ENCODE measurements around the gene ZNF37A.
"Not testable (repeated sequence)": the region's sequence is repeated elsewhere in the genome, so short reads cannot be mapped to it uniquely, and the experiment has no call there.

ZNF37A gene

DNA sequence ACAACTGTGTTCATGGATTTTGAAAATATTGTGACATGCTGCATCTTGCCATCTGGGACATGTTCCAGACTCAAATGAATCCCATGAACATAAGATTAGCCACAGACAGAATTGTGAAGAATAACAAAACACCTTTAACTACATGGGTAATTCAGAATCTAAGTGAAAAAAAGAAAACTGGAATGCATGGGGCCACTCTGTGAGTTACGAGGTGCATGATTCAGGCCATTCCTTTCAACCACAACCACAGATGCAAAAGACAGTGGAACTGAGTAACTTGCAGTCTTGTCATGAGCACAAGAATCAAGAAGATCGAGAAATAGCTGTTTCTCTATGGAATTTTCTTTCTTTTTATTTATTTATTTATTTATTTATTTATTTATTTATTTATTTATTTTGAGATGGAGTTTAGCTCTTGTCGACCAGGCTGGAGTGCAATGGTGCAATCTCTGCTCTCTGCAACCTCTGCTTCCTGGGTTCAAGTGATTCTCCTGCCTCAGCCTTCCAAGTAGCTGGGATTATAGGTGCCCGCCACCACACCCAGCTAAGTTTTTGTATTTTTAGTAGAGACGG is 56.8 kb downstream of the ZNF37A start:
- not testable (repeated sequence) for DNase-seq (ENCODE audit: low spot score)

DNA sequence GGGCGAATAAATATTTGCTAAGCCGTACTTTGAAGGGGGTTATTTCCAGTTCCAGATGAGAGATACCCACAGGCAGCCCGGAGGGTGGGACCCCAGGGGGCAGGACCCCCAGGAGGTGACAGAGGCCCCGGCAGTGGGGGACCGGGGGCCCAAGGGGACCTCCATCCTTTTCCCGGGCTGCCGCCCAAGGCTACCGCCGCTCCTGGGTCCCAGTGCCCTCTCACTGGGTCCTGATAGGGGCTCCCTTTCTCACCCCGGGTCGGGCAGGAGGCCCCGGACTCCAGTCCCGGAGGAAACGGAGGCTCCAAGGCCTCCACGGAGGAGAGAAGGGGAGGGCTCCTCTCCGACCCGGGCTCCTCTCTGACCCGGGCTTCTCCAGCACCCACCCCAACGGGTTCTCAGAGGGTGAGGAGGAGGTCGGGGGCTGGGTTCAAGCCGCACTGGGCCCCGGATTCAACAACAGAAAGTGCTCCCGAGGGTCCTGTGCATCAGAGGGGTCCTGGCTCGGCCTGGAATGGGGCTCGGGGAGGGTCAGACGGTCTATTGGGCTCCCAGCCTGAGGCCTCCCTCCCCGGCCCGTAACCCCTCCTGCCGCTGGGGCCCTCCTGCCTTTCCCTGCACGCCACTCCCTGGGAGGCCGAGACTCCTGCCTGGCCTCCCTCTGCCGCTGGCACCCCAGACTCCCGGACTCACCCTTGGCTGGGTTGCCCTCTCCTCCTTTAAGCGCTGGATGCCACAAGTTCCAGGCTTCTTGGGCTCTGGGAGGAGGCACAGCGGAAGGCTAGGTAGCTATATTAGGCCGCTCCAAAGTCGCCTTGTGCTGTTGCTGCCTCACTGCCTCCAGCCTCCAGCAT is 62.5 kb downstream of the ZNF37A start:
- DNase-seq (ENCODE audit: low spot score), result no peak

DNA sequence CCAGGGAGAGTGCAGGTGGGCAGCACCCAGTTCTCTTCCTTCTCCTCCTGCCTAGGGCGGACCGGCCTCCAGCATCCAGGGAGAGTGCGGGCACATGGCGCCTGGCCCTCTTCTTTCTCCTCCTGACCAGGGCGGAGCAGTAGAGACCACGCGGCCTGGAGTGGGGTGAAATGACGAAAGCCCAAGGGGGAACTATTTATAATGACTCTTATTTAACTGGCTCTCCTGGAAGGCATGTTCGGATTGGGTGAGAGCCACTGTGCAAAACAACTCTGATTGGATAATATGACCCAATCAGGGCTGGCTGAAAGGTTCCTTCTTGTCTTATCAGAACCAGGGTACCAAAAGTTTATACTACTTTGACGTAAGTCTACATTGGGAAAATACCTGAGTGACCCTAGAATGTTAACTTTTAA is 63.1 kb downstream of the ZNF37A start:
- no peak for DNase-seq (ENCODE audit: low spot score)

GRCh38 chr10:38159004-38159403 is 64.9 kb downstream of the ZNF37A start:
- no peak for DNase-seq (ENCODE audit: low spot score)

GRCh38 chr10:38163617-38164016 is 69.5 kb downstream of the ZNF37A start:
- DNase-seq (ENCODE audit: low spot score), result no peak

DNA sequence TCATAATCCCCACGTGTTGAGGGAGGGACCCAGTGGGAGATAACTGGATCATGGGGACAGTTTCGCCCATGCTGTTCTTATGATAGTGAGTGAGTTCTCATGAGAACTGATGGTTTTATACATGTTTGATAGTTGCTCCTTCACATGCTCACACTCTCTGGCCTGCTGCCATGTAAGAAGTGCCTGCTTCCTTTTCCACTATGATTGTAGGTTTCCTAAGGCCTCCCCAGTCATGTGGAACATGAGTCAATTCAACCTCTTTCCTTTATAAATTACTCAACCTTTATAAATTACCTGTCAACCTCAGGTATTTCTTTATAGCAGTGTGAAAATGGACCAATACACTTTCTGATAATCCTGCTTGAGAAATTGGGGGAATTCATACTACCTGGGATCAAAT is 80.2 kb downstream of the ZNF37A start:
- no peak for DNase-seq (ENCODE audit: low spot score)

DNA sequence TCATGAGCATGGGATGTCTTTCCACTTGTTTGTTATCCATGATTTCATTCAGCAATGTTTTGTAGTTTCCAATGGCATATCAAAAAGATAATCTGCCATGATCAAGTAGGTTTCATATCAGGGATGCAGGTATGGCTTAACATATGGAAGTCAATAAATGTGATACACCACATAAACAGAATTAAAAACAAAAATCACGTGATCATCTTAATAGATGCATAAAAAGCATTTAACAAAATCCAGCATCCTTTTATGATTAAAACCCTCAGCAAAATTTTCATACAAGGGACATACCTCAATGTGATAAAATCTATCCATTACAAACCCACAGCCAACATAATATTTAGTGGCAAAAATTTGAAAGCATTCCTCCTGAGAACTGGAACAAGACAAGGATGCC is 90.3 kb downstream of the ZNF37A start:
- no peak for DNase-seq (ENCODE audit: low spot score)

Measured in germinal center (tissue), 1 donor.